ENCODE results near the gene SARM1. TPM values are rescaled to one million over a fixed set of nuclear protein-coding genes. Genes with fewer than 3 reads are reported as not detected.

SARM1 gene
- total RNA-seq, 1 experiment from 2014 or later: 5.1 TPM

DNA sequence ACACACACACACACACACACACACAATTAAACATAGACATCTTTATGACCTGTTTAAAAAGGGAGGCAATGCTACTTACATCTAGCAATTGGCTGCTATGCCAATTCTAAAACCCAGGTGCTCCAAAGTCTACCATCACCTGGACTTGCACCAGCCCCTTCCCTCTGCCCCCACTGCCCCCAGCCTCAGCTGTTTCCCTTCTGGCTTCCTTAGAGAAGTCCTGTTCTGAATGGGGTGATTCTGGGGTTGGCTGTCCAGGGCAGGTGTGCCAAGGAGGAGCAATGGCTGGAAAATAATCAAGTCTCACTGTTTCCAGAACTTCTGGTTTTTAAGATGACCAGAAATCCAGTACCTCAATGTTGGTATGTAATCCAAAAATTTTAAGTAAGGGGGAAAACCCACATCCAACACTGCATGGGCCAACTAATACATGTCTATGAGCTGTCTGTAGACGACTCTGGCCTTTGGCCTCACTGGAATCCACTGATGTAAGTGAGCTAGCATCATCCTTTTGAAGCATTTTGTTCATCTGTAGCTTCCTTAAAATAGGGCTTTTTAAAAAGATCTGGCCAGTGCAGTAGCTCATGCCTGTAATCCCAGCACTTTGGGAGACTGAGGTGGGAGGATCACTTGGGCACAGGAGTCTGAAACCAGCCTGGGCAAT lies 38.3 kb upstream of the SARM1 start:
- H3K4me1 Mint-ChIP-seq: peaks cover 19 to 23% of the 10 kb centered on the region in 2 experiments
- no peak overlapping the region for H3K18ac ChIP-seq (ENCODE audit: insufficient read length, low read depth, low read length)
- H3K4me3 Mint-ChIP-seq: no peak overlapping the region
- peaks cover 9% of the 10 kb centered on the region; the same call in 1 of the 2 replicates for H3K4me1 ChIP-seq (ENCODE audit: insufficient read depth, low read length)
- no peaks in the 10 kb centered on the region for H3K27me3 Mint-ChIP-seq (ENCODE audit: low read depth)
- DNase-seq: no peak
- no peak overlapping the region for H2BK5ac ChIP-seq (ENCODE audit: insufficient read length, low read length)
- H3K79me1 ChIP-seq (ENCODE audit: insufficient read depth, low read depth, low read length, poor library complexity, severe bottlenecking): no peaks in the 10 kb centered on the region
- H4K20me1 ChIP-seq (ENCODE audit: control insufficient read depth, insufficient read depth, insufficient read length): no peaks in the 10 kb centered on the region
- H3K36me3 Mint-ChIP-seq (ENCODE audit: insufficient read depth in 1 of 3, low read depth in 3 of 3): peaks cover 5 to 14% (median 12%) of the 10 kb centered on the region in 3 experiments; a peak in 6 of 7 replicates
- H3K4me2 ChIP-seq (ENCODE audit: insufficient read depth, insufficient read length, low read length): no peak overlapping the region
- H4K5ac ChIP-seq (ENCODE audit: insufficient read length, low read depth, low read length): no peak overlapping the region
- peaks cover 13% of the 10 kb centered on the region for H3K23me2 ChIP-seq (ENCODE audit: insufficient read length, low read depth, low read length, poor library complexity, severe bottlenecking)
- no peak overlapping the region for H3T11ph ChIP-seq (ENCODE audit: low read length)
- no peak overlapping the region for H3K27ac ChIP-seq (ENCODE audit: insufficient read length, low read depth, low read length)
- H2BK120ac ChIP-seq (ENCODE audit: low read depth, low read length, poor library complexity, severe bottlenecking): no peak overlapping the region
- no peak overlapping the region for H2AK5ac ChIP-seq (ENCODE audit: insufficient read length, low read length)
- H3K4ac ChIP-seq (ENCODE audit: low read depth, low read length): no peak overlapping the region
- no peaks in the 10 kb centered on the region; the same call in 1 of the 2 replicates for H3K79me2 ChIP-seq (ENCODE audit: insufficient read depth, low read length)
- no peak overlapping the region for H3K14ac ChIP-seq (ENCODE audit: insufficient read depth, low read length)
- H3K27me3 ChIP-seq (ENCODE audit: insufficient read depth, low read length): no peaks in the 10 kb centered on the region
- TF ChIP-seq, protein P1, sequence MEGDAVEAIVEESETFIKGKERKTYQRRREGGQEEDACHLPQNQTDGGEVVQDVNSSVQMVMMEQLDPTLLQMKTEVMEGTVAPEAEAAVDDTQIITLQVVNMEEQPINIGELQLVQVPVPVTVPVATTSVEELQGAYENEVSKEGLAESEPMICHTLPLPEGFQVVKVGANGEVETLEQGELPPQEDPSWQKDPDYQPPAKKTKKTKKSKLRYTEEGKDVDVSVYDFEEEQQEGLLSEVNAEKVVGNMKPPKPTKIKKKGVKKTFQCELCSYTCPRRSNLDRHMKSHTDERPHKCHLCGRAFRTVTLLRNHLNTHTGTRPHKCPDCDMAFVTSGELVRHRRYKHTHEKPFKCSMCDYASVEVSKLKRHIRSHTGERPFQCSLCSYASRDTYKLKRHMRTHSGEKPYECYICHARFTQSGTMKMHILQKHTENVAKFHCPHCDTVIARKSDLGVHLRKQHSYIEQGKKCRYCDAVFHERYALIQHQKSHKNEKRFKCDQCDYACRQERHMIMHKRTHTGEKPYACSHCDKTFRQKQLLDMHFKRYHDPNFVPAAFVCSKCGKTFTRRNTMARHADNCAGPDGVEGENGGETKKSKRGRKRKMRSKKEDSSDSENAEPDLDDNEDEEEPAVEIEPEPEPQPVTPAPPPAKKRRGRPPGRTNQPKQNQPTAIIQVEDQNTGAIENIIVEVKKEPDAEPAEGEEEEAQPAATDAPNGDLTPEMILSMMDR (conservative IDR thresholded peaks at IDR 0.05): no peak
- H3K9me3 ChIP-seq (ENCODE audit: control insufficient read depth, low read depth, low read length): no peaks in the 10 kb centered on the region
- H2BK20ac ChIP-seq (ENCODE audit: low read depth, low read length, poor library complexity, severe bottlenecking): no peak overlapping the region
- H2BK12ac ChIP-seq (ENCODE audit: insufficient read length, low read depth, low read length): no peak overlapping the region
- no peak overlapping the region for H3K27ac Mint-ChIP-seq
- WGBS (ENCODE audit: extremely low coverage, insufficient read length, low lambda C conversion rate): no CpG with 5 or more reads among the region's 1 CpG
- no peak overlapping the region for H4K91ac ChIP-seq (ENCODE audit: insufficient read length, low read depth, low read length)
- H2BK15ac ChIP-seq (ENCODE audit: low read depth, low read length): no peak overlapping the region
- no peak overlapping the region for H3K9ac ChIP-seq (ENCODE audit: extremely low read depth, insufficient read length, low read length)
- no peak overlapping the region for H2AFZ ChIP-seq (ENCODE audit: low read length)
- H3K56ac ChIP-seq (ENCODE audit: insufficient read length, low read depth, low read length): no peak overlapping the region
- H3K9me3 Mint-ChIP-seq: no peaks in the 10 kb centered on the region; a peak in 1 of 5 replicates
- H3K23ac ChIP-seq (ENCODE audit: insufficient read length, low read depth, low read length): no peak overlapping the region
- H4K8ac ChIP-seq (replicated peaks; ENCODE audit: insufficient read length, low read depth, low read length): no peak overlapping the region

Measured in H9 (cell line).